GM06990 (cell line): ENCODE data around the gene TUBA8.
"Not testable (repeated sequence)": the region's sequence is repeated elsewhere in the genome, so short reads cannot be mapped to it uniquely, and the experiment has no call there.

Experiments
- DNase-seq: peaks from one replicate; pipeline ENCODE4 v3.0.0-alpha.2; 2011; ENCODE audit not compliant: insufficient read length; ENCODE audit errors: extremely low read depth
- H3K27me3 ChIP-seq: replicated peaks from 2 replicates; pipeline ENCODE4 v1.6.0; 2011; ENCODE audit warnings: low read length; ENCODE audit not compliant: control insufficient read depth, insufficient read depth
- H3K36me3 ChIP-seq: 2 replicates; pipeline ENCODE4 v1.5.1; 2011; ENCODE audit warnings: low read length; ENCODE audit not compliant: control insufficient read depth, insufficient read depth
- H3K4me3 ChIP-seq: replicated peaks from 2 replicates; pipeline ENCODE4 v1.5.1; 2011; ENCODE audit warnings: low read depth, mild to moderate bottlenecking, control low read depth, low read length
- CTCF ChIP-seq: IDR thresholded peaks from 2 replicates; pipeline ENCODE4 v1.5.1; 2011; ENCODE audit warnings: low read length, control low read depth, mild to moderate bottlenecking, inconsistent platforms; ENCODE audit not compliant: insufficient read depth, poor library complexity, severe bottlenecking

TUBA8 gene

DNA sequence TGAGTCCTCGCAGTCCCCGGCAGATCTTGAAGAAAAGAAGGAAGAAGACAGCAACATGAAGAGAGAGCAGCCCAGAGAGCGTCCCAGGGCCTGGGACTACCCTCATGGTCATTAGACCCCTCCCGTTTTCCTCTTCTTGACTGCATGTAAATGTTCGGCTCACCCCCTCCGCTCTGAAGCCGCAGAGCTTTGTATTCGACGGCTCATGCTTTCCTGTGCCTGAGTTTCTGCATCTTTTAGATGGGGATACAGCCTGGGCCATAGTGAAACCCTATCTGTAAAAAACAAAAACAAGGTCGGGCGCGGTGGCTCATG is 47.1 kb downstream of the TUBA8 start:
- peaks cover 11% of the 10 kb centered on the region for H3K36me3 ChIP-seq
- H3K4me3 ChIP-seq: no peak overlapping the region
- H3K27me3 ChIP-seq: no peaks in the 10 kb centered on the region
- no peak for DNase-seq
- no peak for TF ChIP-seq CTCF

GRCh38 chr22:18160641-18161040 is 50.0 kb downstream of the TUBA8 start:
- DNase-seq, H3K4me3 ChIP-seq, H3K27me3 ChIP-seq, H3K36me3 ChIP-seq: not testable (repeated sequence)

DNA sequence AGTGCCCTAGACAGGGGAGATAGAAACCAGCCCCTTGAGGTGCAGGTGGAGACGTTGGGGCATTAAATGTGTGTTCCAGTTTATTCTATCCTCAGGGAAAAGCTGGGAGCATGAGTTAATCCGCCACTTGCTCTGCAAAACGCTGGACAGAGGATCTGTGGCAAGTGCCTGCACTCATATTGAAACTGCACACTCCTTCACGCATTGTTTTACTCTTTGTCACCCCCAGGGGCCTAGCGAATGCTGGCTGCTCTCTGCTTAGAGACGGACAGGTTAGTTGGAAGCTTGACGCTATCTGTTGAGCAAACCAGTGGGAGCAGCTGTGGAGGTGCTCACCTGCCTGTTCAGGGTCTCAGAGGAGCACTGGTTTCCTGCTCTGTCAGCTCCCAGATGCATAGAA is 53.2 kb downstream of the TUBA8 start:
- H3K27me3 ChIP-seq, H3K4me3 ChIP-seq, H3K36me3 ChIP-seq, DNase-seq: not testable (repeated sequence)
- peak; percentile 12 for TF ChIP-seq CTCF

DNA sequence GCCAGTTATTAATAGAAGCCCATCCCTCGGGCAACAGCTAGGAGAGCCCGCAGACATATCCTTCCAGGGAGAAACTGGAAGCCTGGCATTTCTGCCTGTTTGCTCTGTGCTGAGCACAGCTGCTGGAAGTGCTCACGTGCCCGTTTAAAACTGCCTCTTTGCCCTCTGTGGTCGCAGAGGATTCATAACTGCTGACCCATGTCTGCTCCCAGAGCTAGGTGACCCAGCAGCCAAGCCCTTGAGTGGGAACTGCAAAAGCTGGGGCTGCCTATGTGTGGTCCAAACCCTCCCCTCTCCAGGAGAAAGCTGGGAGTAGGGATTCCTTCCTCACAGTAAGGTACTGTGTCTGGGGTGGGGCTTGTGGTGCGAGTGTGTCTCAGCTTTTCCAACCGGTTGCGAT is 54.0 kb downstream of the TUBA8 start:
- not testable (repeated sequence) for H3K27me3 ChIP-seq, DNase-seq, H3K36me3 ChIP-seq, H3K4me3 ChIP-seq

- not testable (repeated sequence) for H3K4me3 ChIP-seq, H3K36me3 ChIP-seq, DNase-seq, H3K27me3 ChIP-seq
Measured at GRCh38 chr22:18165356-18165755, 54.7 kb downstream of the TUBA8 start.

GRCh38 chr22:18170284-18170683 is 59.7 kb downstream of the TUBA8 start:
- not testable (repeated sequence) for DNase-seq, H3K4me3 ChIP-seq, H3K27me3 ChIP-seq, H3K36me3 ChIP-seq

GRCh38 chr22:18172203-18172602 is 61.6 kb downstream of the TUBA8 start:
- H3K36me3 ChIP-seq, DNase-seq, H3K27me3 ChIP-seq, H3K4me3 ChIP-seq: not testable (repeated sequence)

GRCh38 chr22:18172776-18173175 is 62.2 kb downstream of the TUBA8 start:
- DNase-seq, H3K27me3 ChIP-seq, H3K4me3 ChIP-seq, H3K36me3 ChIP-seq: not testable (repeated sequence)

GRCh38 chr22:18173441-18173840 is 62.8 kb downstream of the TUBA8 start:
- DNase-seq, H3K36me3 ChIP-seq, H3K4me3 ChIP-seq, H3K27me3 ChIP-seq: not testable (repeated sequence)
